DMS53 (cell line): ENCODE results near the gene COL17A1.

ENCODE experiments used
- DNase-seq: peaks from one replicate; lab custom pipeline; 2025; lab: John Stamatoyannopoulos, UW

COL17A1 gene

DNA sequence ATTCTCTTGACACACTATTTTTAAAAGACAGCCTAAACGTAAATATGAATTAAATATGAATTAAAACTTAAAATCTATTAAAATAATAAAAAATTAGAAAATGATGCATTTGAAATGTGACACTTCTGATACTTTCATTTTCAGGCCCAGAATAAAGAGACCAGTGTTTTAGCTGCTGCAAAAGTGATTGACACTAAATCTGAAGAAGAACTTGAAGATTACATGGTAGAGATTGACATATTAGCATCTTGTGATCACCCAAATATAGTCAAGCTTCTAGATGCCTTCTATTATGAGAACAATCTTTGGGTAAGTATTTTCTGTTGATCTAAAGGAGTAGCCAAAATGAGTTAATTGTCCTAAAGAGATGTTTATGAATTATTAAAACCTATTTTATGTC lies 95.1 kb downstream of the COL17A1 start:
- DNase-seq, result no peak

DNA sequence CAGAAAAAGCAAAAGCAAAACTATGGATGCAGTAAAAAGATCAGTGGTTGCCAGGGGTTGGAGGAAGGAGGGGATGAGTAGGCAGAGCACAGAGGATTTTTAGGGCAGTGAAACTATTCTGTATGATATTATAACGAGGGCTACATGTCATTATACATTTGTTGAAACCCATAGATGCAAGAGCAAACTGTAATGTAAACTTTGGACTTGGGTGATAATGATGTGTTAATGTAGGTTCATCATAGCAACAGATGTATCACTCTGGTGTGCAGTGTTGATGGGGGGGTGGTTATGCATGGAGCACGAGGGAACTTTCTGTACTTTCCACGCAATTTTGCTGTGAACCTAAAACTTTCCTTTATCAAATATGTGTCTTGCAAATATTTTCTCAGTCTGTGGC lies 95.6 kb downstream of the COL17A1 start:
- DNase-seq, result no peak

DNA sequence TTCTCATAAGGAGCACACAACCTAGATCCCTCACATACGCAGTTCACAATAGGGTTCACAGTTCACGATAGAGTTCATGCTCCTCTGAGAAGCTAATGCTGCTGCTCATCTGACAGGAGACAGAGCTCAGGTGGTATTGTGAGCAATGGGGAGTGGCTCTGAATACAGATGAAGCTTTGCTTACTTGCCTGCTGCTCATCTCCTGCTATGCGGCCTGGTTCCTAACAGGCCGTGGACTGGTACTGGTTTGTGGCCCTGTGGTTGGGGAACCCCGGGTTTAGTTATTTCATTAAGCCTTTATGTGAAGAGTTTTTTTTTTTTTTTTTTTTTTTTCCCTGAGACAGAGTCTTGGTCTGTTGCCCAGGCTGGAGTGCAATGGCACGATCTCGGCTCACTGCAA lies 99.3 kb downstream of the COL17A1 start:
- DNase-seq, result no peak

DNA sequence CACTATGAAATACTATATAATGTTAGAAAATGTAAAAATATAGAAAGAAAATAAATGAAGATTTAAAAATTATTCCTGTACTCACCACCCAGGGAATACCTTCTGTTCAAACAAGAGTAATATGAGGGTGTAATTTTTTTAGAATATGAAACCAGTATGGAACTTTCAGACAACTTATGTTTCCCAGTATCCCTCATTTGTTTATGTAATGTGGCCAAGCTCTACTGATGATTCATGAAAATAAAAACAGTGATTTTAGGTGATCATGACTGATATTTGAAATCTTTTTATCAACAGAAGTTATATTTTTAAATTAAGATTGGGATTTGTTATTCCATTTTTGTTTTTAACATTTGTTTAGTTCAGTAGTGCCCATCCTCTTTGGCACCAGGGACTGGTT lies 100.0 kb downstream of the COL17A1 start:
- no peak for DNase-seq

DNA sequence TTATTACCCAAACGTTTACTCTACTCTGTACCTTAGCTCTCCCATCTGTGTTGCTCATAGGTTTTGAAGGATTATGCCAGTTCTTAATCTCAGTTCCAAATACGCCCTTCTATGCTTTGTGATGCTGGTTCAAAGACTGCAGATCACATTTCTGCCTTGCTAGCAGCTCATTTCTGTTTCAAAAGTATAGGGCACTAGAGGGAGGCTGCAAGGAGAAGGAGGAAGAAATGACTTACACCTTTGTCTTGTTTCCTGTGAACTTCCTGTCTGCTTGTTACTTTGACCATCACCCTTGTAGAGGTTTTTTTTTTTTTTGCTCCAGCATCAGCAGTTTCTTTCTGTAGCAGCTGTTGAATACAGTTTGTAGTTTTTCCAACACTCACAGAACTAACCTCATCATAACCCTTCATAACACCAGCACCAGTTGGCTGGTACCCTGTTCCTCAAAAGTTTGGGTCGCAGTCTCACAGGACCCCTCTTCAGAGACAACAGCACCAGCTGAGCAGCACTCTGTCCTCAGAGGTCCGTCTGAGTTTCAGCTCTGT lies 102.2 kb downstream of the COL17A1 start:
- no peak for DNase-seq

DNA sequence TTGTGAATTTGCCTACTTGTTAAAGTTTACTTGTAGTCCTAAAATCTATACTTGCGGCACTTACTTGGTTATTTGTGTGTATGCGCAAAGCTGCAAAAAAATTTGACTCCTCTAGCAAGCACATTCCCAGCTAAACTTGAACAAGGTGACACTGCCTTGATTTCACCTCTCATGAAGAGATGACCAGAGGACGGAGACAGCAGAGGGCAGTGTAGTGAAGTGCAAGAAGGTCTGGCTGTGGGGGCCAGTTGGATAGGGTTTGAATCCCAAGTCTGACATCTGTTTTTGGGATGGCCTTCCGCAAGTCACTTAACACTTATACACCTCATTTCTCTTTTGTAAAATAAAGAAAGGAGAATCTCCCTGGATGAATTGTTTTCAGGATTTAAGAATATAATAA lies 103.0 kb downstream of the COL17A1 start:
- DNase-seq, result peak; percentile 35
